ENCODE results near the gene AKR1B1. TPM values are rescaled to one million over a fixed set of nuclear protein-coding genes. Genes with fewer than 3 reads are reported as not detected.
A peak's percentile ranks its signal among the peaks of the same experiment; 100 is the strongest.

Gene AKR1B1
- total and polyA plus RNA-seq, 9 of the 15 experiments (the other 6 are each of a cell fraction or from before 2014, with no cell fraction given) = 2.0 to 10.6 (median 6.2) TPM

GRCh38 chr7:134432296-134433152, 26.4 kb downstream of the AKR1B1 start (continued):
- TF ChIP-seq FOSL1 (tag; conservative IDR thresholded peaks at IDR 0.05) (peak; percentile 41; the same call in 1 of the 2 replicates), KDM1A (IDR thresholded peaks at IDR 0.05) (no peak), U2AF2 (optimal IDR thresholded peaks at IDR 0.05; ENCODE audit: low read depth, low read length) (no peak), ZNF561 (CRISPR knock-in tag; conservative IDR thresholded peaks at IDR 0.05) (no peak), STAG1 (CRISPR knock-in tag; IDR thresholded peaks at IDR 0.05; ENCODE audit: borderline replicate concordance) (peak; percentile 65; the same call in 1 of the 2 replicates), HOMEZ (CRISPR knock-in tag; IDR thresholded peaks at IDR 0.05) (no peak), ZFP36 (IDR thresholded peaks at IDR 0.05; ENCODE audit: low read depth, low read length, partially characterized antibody) (peak; percentile 36), ZFP30 (CRISPR knock-in tag; IDR thresholded peaks at IDR 0.05; ENCODE audit: borderline replicate concordance) (no peak), ELF4 (CRISPR knock-in tag; IDR thresholded peaks at IDR 0.05) (0 out of 2 replicates have a peak, but pooled peaks have one; percentile 46), PBX2 (CRISPR knock-in tag; IDR thresholded peaks at IDR 0.05; ENCODE audit: low read depth) (no peak), PBX2 (tag; conservative IDR thresholded peaks at IDR 0.05; ENCODE audit: low read depth) (no peak), ZNF518B (CRISPR knock-in tag; IDR thresholded peaks at IDR 0.05) (no peak), TRIM28 (IDR thresholded peaks at IDR 0.05) (peak; percentile 63; the same call in 1 of the 2 replicates)
